Measurements from ENCODE around the gene GRAMD4. TPM values are rescaled to one million over a fixed set of nuclear protein-coding genes. Genes with fewer than 3 reads are reported as not detected.

The GRAMD4 gene
- total RNA-seq, 1 experiment from 2014 or later = 19.8 TPM

GRCh38 chr22:46719921-46720320 is 99.7 kb downstream of the GRAMD4 start:
- no peaks in the 10 kb centered on the region for H3K79me1 ChIP-seq (ENCODE audit: insufficient read depth, low read depth, low read length, poor library complexity, severe bottlenecking)
- H3K4me1 ChIP-seq (ENCODE audit: insufficient read depth, low read length) = no peaks in the 10 kb centered on the region
- no peak overlapping the region for H2BK5ac ChIP-seq (ENCODE audit: insufficient read length, low read length)
- H3K27me3 ChIP-seq (ENCODE audit: insufficient read depth, low read length) = no peaks in the 10 kb centered on the region
- WGBS (ENCODE audit: extremely low coverage, insufficient read length, low lambda C conversion rate) = no CpG with 5 or more reads among the region's 11 CpGs
- no peaks in the 10 kb centered on the region for H3K9me3 Mint-ChIP-seq
- no peak overlapping the region for H2AFZ ChIP-seq (ENCODE audit: low read length)
- no peak overlapping the region for H2BK15ac ChIP-seq (ENCODE audit: low read depth, low read length)
- H3K27ac Mint-ChIP-seq = peak overlapping the region in 1 of 3 experiments; percentile 68; a peak in 2 of 7 replicates
- H3K36me3 Mint-ChIP-seq (ENCODE audit: insufficient read depth in 1 of 3, low read depth in 3 of 3) = peaks cover 15 to 51% (median 48%) of the 10 kb centered on the region in 3 experiments; a peak in 6 of 7 replicates
- H3K18ac ChIP-seq (ENCODE audit: insufficient read length, low read depth, low read length) = no peak overlapping the region
- H4K20me1 ChIP-seq (ENCODE audit: control insufficient read depth, insufficient read depth, insufficient read length) = no peaks in the 10 kb centered on the region
- H4K8ac ChIP-seq (replicated peaks; ENCODE audit: insufficient read length, low read depth, low read length) = no peak overlapping the region
- H3K27ac ChIP-seq (ENCODE audit: insufficient read length, low read depth, low read length) = no peak overlapping the region
- no peak overlapping the region for H4K5ac ChIP-seq (ENCODE audit: insufficient read length, low read depth, low read length)
- no peak overlapping the region for H2BK12ac ChIP-seq (ENCODE audit: insufficient read length, low read depth, low read length)
- no peaks in the 10 kb centered on the region for H3K27me3 Mint-ChIP-seq (ENCODE audit: low read depth)
- no peak overlapping the region for H2AK5ac ChIP-seq (ENCODE audit: insufficient read length, low read length)
- no peak overlapping the region for H4K91ac ChIP-seq (ENCODE audit: insufficient read length, low read depth, low read length)
- H3K56ac ChIP-seq (ENCODE audit: insufficient read length, low read depth, low read length) = no peak overlapping the region
- H3T11ph ChIP-seq (ENCODE audit: low read length) = no peak overlapping the region
- no peak overlapping the region for H3K14ac ChIP-seq (ENCODE audit: insufficient read depth, low read length)
- no peak overlapping the region for H3K4ac ChIP-seq (ENCODE audit: low read depth, low read length)
- no peaks in the 10 kb centered on the region for H3K79me2 ChIP-seq (ENCODE audit: insufficient read depth, low read length)
- no peaks in the 10 kb centered on the region for H3K9me3 ChIP-seq (ENCODE audit: control insufficient read depth, low read depth, low read length)
- no peak for TF ChIP-seq CTCF (conservative IDR thresholded peaks at IDR 0.05)
- no peaks in the 10 kb centered on the region for H3K23me2 ChIP-seq (ENCODE audit: insufficient read length, low read depth, low read length, poor library complexity, severe bottlenecking)
- no peak overlapping the region for H3K9ac ChIP-seq (ENCODE audit: extremely low read depth, insufficient read length, low read length)
- no peak for DNase-seq
- H3K4me3 Mint-ChIP-seq = no peak overlapping the region
- no peak overlapping the region for H3K23ac ChIP-seq (ENCODE audit: insufficient read length, low read depth, low read length)
- no peak overlapping the region for H3K4me2 ChIP-seq (ENCODE audit: insufficient read depth, insufficient read length, low read length)
- H3K4me1 Mint-ChIP-seq = no peaks in the 10 kb centered on the region
- no peak overlapping the region for H2BK120ac ChIP-seq (ENCODE audit: low read depth, low read length, poor library complexity, severe bottlenecking)
- no peak overlapping the region for H2BK20ac ChIP-seq (ENCODE audit: low read depth, low read length, poor library complexity, severe bottlenecking)

Data from H9 (cell line).